Measurements from ENCODE around the gene PACRG. TPM values are rescaled to one million over a fixed set of nuclear protein-coding genes. Genes with fewer than 3 reads are reported as not detected.

Gene PACRG
- total and polyA plus RNA-seq, 2 donors (not counting 3 experiments of a cell fraction or from before 2014, with no cell fraction given), result 0.08 TPM; not detected in 1

DNA sequence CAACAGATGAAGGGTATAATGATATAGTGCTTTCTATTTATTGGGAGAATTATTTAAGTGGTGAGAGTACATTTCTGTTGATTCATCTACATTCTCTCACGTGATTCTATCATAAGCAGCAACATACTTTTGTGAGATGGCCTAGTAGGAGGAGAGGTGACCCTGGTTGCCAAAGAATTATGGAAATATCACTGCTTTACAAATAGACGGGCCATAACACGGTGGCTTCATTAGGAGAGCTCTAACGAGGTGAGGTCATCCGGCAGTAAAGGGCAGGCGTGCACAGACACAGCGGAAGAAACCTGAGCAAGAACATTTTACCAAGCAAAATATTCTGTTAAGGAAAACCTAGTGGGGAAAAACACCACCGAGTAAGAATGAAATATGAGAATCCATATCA is 349.4 kb downstream of the PACRG start:
- intact Hi-C loops (cut with micrococcal nuclease), result no loop called here
- POLR2A ChIA-PET, result no interaction called here
- FAIRE-seq (no peak), DNase-seq (ENCODE audit: low read depth, low spot score) (no peak)
- Histone ChIP-seq H3K4me3 (replicated peaks in 1 of 3; ENCODE audit: insufficient read depth in 1 of 3, low read depth in 1 of 3, low read length in 3 of 3) (no peak overlapping the region), H3K4me2 (ENCODE audit: insufficient read depth, low read length) (no peak overlapping the region), H3K9me3 (replicated peaks; ENCODE audit: control insufficient read depth, insufficient read depth, low read length) (no peaks in the 10 kb centered on the region), H3K79me2 (ENCODE audit: control insufficient read depth, insufficient read depth, low read length) (no peaks in the 10 kb centered on the region), H2AFZ (ENCODE audit: low read depth, low read length) (no peak overlapping the region), H3K27ac (ENCODE audit: insufficient read depth, low read depth, low read length) (no peak overlapping the region), H3K9me1 (replicated peaks; ENCODE audit: control insufficient read depth, extremely low read depth, insufficient read depth, low read length) (no peaks in the 10 kb centered on the region), H3K27me3 (ENCODE audit: control insufficient read depth in 2 of 2, insufficient read depth in 2 of 2, low read length in 2 of 2) (no peaks in the 10 kb centered on the region), H3K9ac (replicated peaks; ENCODE audit: extremely low read depth, insufficient read depth, low read length) (no peak overlapping the region), H3K36me3 (ENCODE audit: control insufficient read depth in 2 of 2, extremely low read depth in 1 of 2, insufficient read depth in 2 of 2, low read length in 2 of 2) (no peaks in the 10 kb centered on the region), H4K20me1 (replicated peaks; ENCODE audit: control insufficient read depth, extremely low read depth, insufficient read depth, low read length) (no peaks in the 10 kb centered on the region), H3K4me1 (ENCODE audit: control insufficient read depth, extremely low read depth, insufficient read depth, low read length) (no peaks in the 10 kb centered on the region)
- dilution Hi-C loops (cut with MboI; ENCODE audit: extremely low pct_ligation_motif_present, low sequenced_read_pairs), result no loop called here
- CTCF ChIA-PET, result no interaction called here
- TF ChIP-seq POLR2A (IDR thresholded peaks at IDR 0.05; ENCODE audit: low read depth, low read length), result no peak
- no peak for TF ChIP-seq FOS (IDR thresholded peaks at IDR 0.05; ENCODE audit: borderline replicate concordance, insufficient read depth, low read length)
- TF ChIP-seq JUN (IDR thresholded peaks at IDR 0.05; ENCODE audit: borderline replicate concordance, insufficient read depth, insufficient read length, low read depth), result no peak
- TF ChIP-seq, protein P1, sequence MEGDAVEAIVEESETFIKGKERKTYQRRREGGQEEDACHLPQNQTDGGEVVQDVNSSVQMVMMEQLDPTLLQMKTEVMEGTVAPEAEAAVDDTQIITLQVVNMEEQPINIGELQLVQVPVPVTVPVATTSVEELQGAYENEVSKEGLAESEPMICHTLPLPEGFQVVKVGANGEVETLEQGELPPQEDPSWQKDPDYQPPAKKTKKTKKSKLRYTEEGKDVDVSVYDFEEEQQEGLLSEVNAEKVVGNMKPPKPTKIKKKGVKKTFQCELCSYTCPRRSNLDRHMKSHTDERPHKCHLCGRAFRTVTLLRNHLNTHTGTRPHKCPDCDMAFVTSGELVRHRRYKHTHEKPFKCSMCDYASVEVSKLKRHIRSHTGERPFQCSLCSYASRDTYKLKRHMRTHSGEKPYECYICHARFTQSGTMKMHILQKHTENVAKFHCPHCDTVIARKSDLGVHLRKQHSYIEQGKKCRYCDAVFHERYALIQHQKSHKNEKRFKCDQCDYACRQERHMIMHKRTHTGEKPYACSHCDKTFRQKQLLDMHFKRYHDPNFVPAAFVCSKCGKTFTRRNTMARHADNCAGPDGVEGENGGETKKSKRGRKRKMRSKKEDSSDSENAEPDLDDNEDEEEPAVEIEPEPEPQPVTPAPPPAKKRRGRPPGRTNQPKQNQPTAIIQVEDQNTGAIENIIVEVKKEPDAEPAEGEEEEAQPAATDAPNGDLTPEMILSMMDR (IDR thresholded peaks at IDR 0.05; ENCODE audit: extremely low read depth in 1 of 2, insufficient read depth in 1 of 2, low read depth in 1 of 2, low read length in 2 of 2), result no peak
- TF ChIP-seq EZH2 (IDR thresholded peaks at IDR 0.05; ENCODE audit: borderline replicate concordance, low read depth, low read length, severe bottlenecking), result no peak
- TF ChIP-seq, protein P2, sequence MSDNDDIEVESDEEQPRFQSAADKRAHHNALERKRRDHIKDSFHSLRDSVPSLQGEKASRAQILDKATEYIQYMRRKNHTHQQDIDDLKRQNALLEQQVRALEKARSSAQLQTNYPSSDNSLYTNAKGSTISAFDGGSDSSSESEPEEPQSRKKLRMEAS (IDR thresholded peaks at IDR 0.05; ENCODE audit: insufficient read depth, insufficient read length), result no peak
- TF ChIP-seq MYC (IDR thresholded peaks at IDR 0.05; ENCODE audit: low read depth, low read length), result no peak
- no peak for TF ChIP-seq GATA2 (IDR thresholded peaks at IDR 0.05; ENCODE audit: insufficient read depth, insufficient read length, low read depth, low read length)
- no peak for TF ChIP-seq POLR2AphosphoS5 (IDR thresholded peaks at IDR 0.05; ENCODE audit: insufficient read depth, low read depth, low read length)
- BruUV-seq (replicated peaks), result no TSS peak
